Neural progenitor cell (in vitro differentiated cells): ENCODE results near the gene SLC25A45. TPM values are rescaled to one million over a fixed set of nuclear protein-coding genes. Genes with fewer than 3 reads are reported as not detected.

Experiments
- DNase-seq: peaks from one replicate; pipeline ENCODE4 v3.0.0-alpha.2; 2016; ENCODE audit warnings: low spot score
- H2AFZ ChIP-seq: fragments of 200-600 bp; sonication (generic); replicated peaks from 2 replicates; pipeline ENCODE4 v1.6.1; 2016; ENCODE audit warnings: antibody characterized with exemption
- H3F3A ChIP-seq: fragments of 200-600 bp; sonication (generic); 2 replicates; pipeline ENCODE4 v1.6.1; 2016; ENCODE audit warnings: antibody characterized with exemption, low read depth
- H3K27ac ChIP-seq: fragments of 200-600 bp; sonication (generic); 2 replicates; pipeline ENCODE4 v1.5.1; 2016; ENCODE audit warnings: mild to moderate bottlenecking
- H3K27me3 ChIP-seq: fragments of 200-600 bp; sonication (generic); 2 replicates; pipeline ENCODE4 v1.6.1; 2016; ENCODE audit warnings: mild to moderate bottlenecking, moderate library complexity
- H3K36me3 ChIP-seq: fragments of 200-600 bp; sonication (generic); 2 replicates; pipeline ENCODE4 v1.5.1; 2016
- H3K4me1 ChIP-seq: fragments of 200-600 bp; sonication (generic); 2 replicates; pipeline ENCODE4 v1.6.1; 2016; ENCODE audit warnings: mixed run types
- H3K4me2 ChIP-seq: fragments of 200-600 bp; sonication (generic); 2 replicates; pipeline ENCODE4 v1.6.1; 2016
- H3K4me3 ChIP-seq: fragments of 200-600 bp; sonication (generic); 2 replicates; pipeline ENCODE4 v1.5.1; 2016
- H3K79me2 ChIP-seq: fragments of 200-600 bp; sonication (generic); 2 replicates; pipeline ENCODE4 v1.6.1; 2016; ENCODE audit warnings: low read depth
- H3K9ac ChIP-seq: fragments of 200-600 bp; sonication (generic); 2 replicates; pipeline ENCODE4 v1.6.1; 2016
- H3K9me3 ChIP-seq: fragments of 200-600 bp; sonication (generic); 2 replicates; pipeline ENCODE4 v1.5.1; 2016; ENCODE audit warnings: low read depth
- H4K20me1 ChIP-seq: fragments of 200-600 bp; sonication (generic); 2 replicates; pipeline ENCODE4 v1.6.1; 2016; ENCODE audit warnings: low read depth
- H3K27ac Mint-ChIP-seq: 3 replicates; pipeline ENCODE4 v1.8.0; 2021; ENCODE audit warnings: mixed read lengths
- H3K27me3 Mint-ChIP-seq: 2 replicates; pipeline ENCODE4 v1.8.0; 2022; ENCODE audit warnings: low read depth, mild to moderate bottlenecking, inconsistent platforms, moderate library complexity, mixed read lengths; ENCODE audit not compliant: insufficient read depth
- H3K36me3 Mint-ChIP-seq: 3 replicates; pipeline ENCODE4 v1.8.0; 2021; ENCODE audit warnings: mixed read lengths
- H3K4me1 Mint-ChIP-seq: 3 replicates; pipeline ENCODE4 v1.8.0; 2021; ENCODE audit warnings: mixed read lengths
- H3K4me3 Mint-ChIP-seq: 3 replicates; pipeline ENCODE4 v1.8.0; 2021; ENCODE audit warnings: mild to moderate bottlenecking, moderate library complexity, mixed read lengths
- H3K9me3 Mint-ChIP-seq: 3 replicates; pipeline ENCODE4 v1.8.0; 2020; ENCODE audit warnings: mixed read lengths
- CTCF ChIP-seq: fragments of 200-600 bp; sonication (generic); IDR thresholded peaks from 2 replicates; pipeline ENCODE4 v1.5.1; 2017; ENCODE audit warnings: antibody characterized with exemption, mild to moderate bottlenecking
- EZH2 ChIP-seq: fragments of 200-600 bp; sonication (generic); IDR thresholded peaks from 2 replicates; pipeline ENCODE4 v1.6.1; 2017; ENCODE audit warnings: antibody characterized with exemption, mild to moderate bottlenecking, moderate library complexity
- EZH2phosphoT487 ChIP-seq: fragments of 200-600 bp; sonication (generic); IDR thresholded peaks from 2 replicates; pipeline ENCODE4 v1.6.1; 2017; ENCODE audit warnings: antibody characterized with exemption
- total RNA-seq: library from RNA; depleted of rRNA; stranded (reverse); fragments of >200 nt; gene quantifications from 2 replicates; pipeline ENCODE4 v1.2.3, GENCODE V29; 2015; ENCODE audit warnings: low replicate concordance

SLC25A45 gene
- total RNA-seq, 1 donor from 2014 or later, result 0.47 TPM

- no peak overlapping the region for H2AFZ ChIP-seq
- Mint-ChIP-seq H3K27ac (peak overlapping the region; percentile 57), H3K27me3 (peaks cover 7% of the 10 kb centered on the region), H3K4me1 (peaks cover 16% of the 10 kb centered on the region), H3K4me3 (peak overlapping the region; percentile 64), H3K9me3 (no peaks in the 10 kb centered on the region), H3K36me3 (no peaks in the 10 kb centered on the region)
- no peak overlapping the region for H3K27ac ChIP-seq
- no peak overlapping the region for H3K9ac ChIP-seq
- no peak overlapping the region for H3K4me2 ChIP-seq
- H3K79me2 ChIP-seq, result peaks cover 8% of the 10 kb centered on the region
- H3K27me3 ChIP-seq, result no peaks in the 10 kb centered on the region
- no peaks in the 10 kb centered on the region for H3F3A ChIP-seq
- H3K4me3 ChIP-seq, result no peak overlapping the region
- H3K36me3 ChIP-seq, result no peaks in the 10 kb centered on the region
- no peaks in the 10 kb centered on the region for H3K9me3 ChIP-seq
- DNase-seq, result peak; percentile 42
- peak; percentile 3 for TF ChIP-seq CTCF
- no peak for TF ChIP-seq EZH2
- peaks cover 4% of the 10 kb centered on the region for H4K20me1 ChIP-seq
- H3K4me1 ChIP-seq, result peaks cover 10% of the 10 kb centered on the region
Measured at GRCh38 chr11:65390996-65391395, 8.6 kb upstream of the SLC25A45 start.

- peak; percentile 31 for DNase-seq
- peak overlapping the region; percentile 60 for H3K27ac Mint-ChIP-seq
- peaks cover 10% of the 10 kb centered on the region for H3K4me1 ChIP-seq
- no peak overlapping the region for H3K9ac ChIP-seq
- no peaks in the 10 kb centered on the region for H3K9me3 ChIP-seq
- H3K27me3 ChIP-seq, result no peaks in the 10 kb centered on the region
- H2AFZ ChIP-seq, result no peak overlapping the region
- no peak overlapping the region for H3K4me3 Mint-ChIP-seq
- no peaks in the 10 kb centered on the region for H3K36me3 Mint-ChIP-seq
- H3K4me1 Mint-ChIP-seq, result peaks cover 16% of the 10 kb centered on the region
- H3K4me2 ChIP-seq, result no peak overlapping the region
- H3K27me3 Mint-ChIP-seq, result peaks cover 4% of the 10 kb centered on the region
- H3F3A ChIP-seq, result peaks cover 3% of the 10 kb centered on the region
- no peaks in the 10 kb centered on the region for H3K9me3 Mint-ChIP-seq
- no peaks in the 10 kb centered on the region for H3K36me3 ChIP-seq
- peaks cover 4% of the 10 kb centered on the region for H4K20me1 ChIP-seq
- no peak overlapping the region for H3K27ac ChIP-seq
- TF ChIP-seq EZH2 (no peak), CTCF (no peak), EZH2phosphoT487 (no peak)
- no peak overlapping the region for H3K4me3 ChIP-seq
- H3K79me2 ChIP-seq, result peaks cover 8% of the 10 kb centered on the region
Measured at GRCh38 chr11:65390099-65390941, 7.9 kb upstream of the SLC25A45 start.

- Histone ChIP-seq H3K9me3 (no peaks in the 10 kb centered on the region), H3K4me2 (no peak overlapping the region), H4K20me1 (peaks cover 4% of the 10 kb centered on the region), H3K27me3 (no peaks in the 10 kb centered on the region), H2AFZ (no peak overlapping the region), H3K79me2 (peaks cover 8% of the 10 kb centered on the region), H3F3A (peaks cover 10% of the 10 kb centered on the region), H3K9ac (no peak overlapping the region), H3K36me3 (no peaks in the 10 kb centered on the region), H3K4me1 (peaks cover 10% of the 10 kb centered on the region), H3K4me3 (no peak overlapping the region), H3K27ac (no peak overlapping the region)
- Mint-ChIP-seq H3K36me3 (no peaks in the 10 kb centered on the region), H3K4me1 (peaks cover 17% of the 10 kb centered on the region), H3K4me3 (no peak overlapping the region), H3K27me3 (peaks cover 4% of the 10 kb centered on the region), H3K27ac (no peak overlapping the region), H3K9me3 (no peaks in the 10 kb centered on the region)
- TF ChIP-seq EZH2phosphoT487, result no peak
- TF ChIP-seq CTCF, result no peak
- no peak for TF ChIP-seq EZH2
- no peak for DNase-seq
Measured at GRCh38 chr11:65389294-65389980, 7.0 kb upstream of the SLC25A45 start.
